Fibroblast of the aortic adventitia (primary cell): ENCODE data around the gene WDR6. TPM values are rescaled to one million over a fixed set of nuclear protein-coding genes. Genes with fewer than 3 reads are reported as not detected.

ENCODE experiments used
- DNase-seq: peaks from one replicate; pipeline ENCODE4 v3.0.0-alpha.2; 2010; ENCODE audit warnings: low read depth
- H3K4me3 ChIP-seq: 2 replicates; pipeline ENCODE4 v1.5.1; 2011; ENCODE audit warnings: low read depth, mild to moderate bottlenecking, control low read depth, low read length, moderate library complexity
- total RNA-seq: library from RNA; depleted of rRNA; stranded (reverse); fragments of >200 nt; gene quantifications from 2 replicates; pipeline ENCODE4 v1.2.3, GENCODE V29; 2012; ENCODE audit warnings: low replicate concordance
- TF ChIP-seq, protein P1 (sequence below): IDR thresholded peaks from 2 replicates; pipeline ENCODE4 v1.5.1; 2011; ENCODE audit warnings: mild to moderate bottlenecking, low read length, control low read depth, inconsistent platforms; ENCODE audit not compliant: insufficient read depth

WDR6 gene
- total RNA-seq, 1 donor = 65.4 TPM

DNA sequence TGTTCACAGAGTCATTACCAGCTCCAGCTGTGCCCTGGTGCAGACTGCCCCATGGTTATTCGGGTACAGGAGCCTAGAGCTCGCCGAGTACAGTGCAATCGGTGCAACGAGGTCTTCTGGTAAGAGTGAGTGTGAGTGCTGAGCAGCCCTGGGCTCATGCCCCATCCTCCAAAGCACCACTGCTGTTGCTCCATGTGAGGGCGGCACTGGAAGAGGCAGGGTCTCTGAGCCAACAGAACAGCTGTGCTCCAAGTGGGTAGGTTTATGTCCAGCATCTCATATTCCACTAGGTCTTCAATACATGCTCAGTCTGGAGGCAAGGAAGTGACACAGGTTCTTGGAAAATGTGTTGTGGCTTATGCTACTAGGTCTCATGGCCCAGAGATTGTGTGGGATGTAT, 36.6 kb upstream of the WDR6 start:
- no peak for DNase-seq
- no peak overlapping the region for H3K4me3 ChIP-seq
- TF ChIP-seq, protein P1, sequence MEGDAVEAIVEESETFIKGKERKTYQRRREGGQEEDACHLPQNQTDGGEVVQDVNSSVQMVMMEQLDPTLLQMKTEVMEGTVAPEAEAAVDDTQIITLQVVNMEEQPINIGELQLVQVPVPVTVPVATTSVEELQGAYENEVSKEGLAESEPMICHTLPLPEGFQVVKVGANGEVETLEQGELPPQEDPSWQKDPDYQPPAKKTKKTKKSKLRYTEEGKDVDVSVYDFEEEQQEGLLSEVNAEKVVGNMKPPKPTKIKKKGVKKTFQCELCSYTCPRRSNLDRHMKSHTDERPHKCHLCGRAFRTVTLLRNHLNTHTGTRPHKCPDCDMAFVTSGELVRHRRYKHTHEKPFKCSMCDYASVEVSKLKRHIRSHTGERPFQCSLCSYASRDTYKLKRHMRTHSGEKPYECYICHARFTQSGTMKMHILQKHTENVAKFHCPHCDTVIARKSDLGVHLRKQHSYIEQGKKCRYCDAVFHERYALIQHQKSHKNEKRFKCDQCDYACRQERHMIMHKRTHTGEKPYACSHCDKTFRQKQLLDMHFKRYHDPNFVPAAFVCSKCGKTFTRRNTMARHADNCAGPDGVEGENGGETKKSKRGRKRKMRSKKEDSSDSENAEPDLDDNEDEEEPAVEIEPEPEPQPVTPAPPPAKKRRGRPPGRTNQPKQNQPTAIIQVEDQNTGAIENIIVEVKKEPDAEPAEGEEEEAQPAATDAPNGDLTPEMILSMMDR = no peak

DNA sequence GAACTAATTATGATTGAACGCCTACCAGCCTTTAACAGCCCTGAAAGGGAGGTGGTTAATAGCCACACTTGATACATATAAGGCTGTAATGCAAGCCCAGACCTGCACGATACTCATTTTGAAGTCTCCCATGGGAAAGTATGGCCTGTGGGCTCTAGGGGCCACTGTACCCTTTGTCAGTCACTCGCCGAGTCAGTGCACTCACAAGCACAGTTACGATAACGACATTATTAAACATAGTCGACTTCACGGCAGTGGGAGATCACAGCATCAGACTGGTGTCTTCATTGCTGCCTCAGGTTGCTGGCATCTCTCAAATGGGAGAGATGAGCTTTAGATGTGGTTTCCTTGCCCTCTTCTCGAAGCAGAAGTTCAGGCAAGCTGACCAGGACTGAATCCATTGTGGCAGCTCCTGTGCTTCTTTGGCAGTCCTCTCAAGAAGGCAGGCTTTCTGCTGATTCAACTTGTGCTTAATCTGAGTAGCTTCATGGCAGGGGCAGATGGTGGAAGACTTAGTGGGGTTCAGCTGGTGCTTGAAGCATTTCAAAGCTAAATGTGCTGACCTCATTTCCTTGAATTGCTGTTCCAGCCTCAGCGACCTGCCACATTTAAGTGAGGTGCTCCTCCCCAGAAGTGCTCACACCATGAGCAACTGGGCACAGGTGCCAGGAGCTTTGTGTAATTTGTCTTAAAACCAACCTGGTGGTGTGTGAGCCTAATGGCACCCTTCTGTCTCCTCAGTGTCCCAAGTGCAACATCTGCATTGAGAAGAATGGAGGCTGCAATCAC, 32.9 kb upstream of the WDR6 start:
- no peak overlapping the region for H3K4me3 ChIP-seq
- no peak for DNase-seq
- TF ChIP-seq, protein P1 = no peak

DNA sequence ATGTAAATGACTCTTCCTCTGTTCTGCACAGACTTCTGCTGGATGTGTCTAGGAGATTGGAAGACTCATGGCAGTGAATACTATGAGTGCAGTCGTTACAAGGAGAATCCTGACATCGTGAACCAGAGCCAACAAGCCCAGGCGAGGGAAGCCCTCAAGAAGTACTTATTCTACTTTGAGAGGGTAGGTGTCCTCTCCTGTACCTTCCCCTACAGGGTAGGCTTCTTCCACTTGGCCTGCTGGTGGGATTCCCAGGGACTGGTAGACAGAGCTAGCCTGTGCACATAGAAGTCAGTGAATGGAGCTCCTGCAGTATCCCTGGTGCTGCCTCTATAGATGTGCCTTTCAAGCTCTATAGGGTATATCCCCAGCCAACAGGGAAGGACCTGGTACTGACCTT, 27.7 kb upstream of the WDR6 start:
- no peak overlapping the region for H3K4me3 ChIP-seq
- TF ChIP-seq, protein P1 = no peak
- no peak for DNase-seq

DNA sequence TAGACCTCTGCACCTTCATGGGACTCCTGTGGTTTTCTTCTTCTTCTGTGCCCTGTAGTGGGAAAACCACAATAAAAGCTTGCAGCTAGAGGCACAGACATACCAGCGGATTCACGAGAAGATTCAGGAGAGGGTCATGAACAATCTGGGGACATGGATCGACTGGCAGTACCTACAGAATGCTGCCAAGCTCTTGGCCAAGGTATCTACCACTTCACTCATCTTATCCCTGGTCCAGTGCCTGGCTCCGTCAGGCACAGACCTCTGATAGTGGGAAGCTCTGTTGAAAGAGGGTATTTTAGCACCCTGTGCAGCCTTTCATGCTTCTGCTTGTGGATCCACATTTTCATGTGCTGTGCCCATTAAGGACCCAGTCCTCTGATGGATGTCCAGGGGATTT, 26.9 kb upstream of the WDR6 start:
- TF ChIP-seq, protein P1 = no peak

DNA sequence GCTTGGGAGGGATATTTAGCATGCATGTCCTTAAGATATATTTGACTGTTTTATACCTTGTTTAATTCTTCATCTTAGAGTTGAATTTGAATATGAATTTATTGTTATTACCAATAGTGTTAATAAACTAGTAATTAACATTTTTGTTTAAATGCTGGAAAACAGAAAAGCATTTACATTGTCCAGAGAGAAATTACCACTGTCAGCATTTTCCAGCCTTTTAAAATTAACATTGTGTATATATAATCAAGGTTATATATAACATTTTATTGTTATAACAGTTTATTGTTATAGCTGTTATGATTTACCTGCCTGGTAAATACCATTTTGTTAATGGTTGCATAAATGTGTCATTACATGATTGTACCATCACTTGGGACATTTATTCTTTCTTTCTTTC, 25.2 kb upstream of the WDR6 start:
- H3K4me3 ChIP-seq = no peak overlapping the region
- TF ChIP-seq, protein P1 = no peak

More for the DNA sequence above, 26.9 kb upstream of the WDR6 start:
- DNase-seq = no peak
- H3K4me3 ChIP-seq = no peak overlapping the region

DNA sequence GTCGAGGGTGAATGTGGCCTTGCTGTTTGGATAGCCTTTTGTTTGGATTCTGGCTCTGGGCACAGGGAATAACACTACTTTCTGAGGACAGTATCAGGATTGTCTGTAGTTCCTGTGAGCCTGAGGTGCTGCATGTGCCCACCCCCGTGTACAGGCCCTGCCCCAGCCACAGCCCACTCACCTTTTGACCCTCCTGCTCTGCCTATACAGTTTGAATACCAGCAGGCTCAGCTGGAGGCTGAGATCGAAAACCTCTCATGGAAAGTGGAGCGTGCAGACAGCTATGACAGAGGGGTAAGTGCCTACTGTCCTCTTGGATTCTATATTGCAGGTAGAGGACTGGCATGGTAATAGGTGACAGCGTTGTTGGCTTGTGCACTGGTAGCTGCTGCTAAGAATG, 24.5 kb upstream of the WDR6 start:
- H3K4me3 ChIP-seq = no peak overlapping the region
- no peak for DNase-seq
- TF ChIP-seq, protein P1 = no peak

More for the DNA sequence above, 25.2 kb upstream of the WDR6 start:
- no peak for DNase-seq

DNA sequence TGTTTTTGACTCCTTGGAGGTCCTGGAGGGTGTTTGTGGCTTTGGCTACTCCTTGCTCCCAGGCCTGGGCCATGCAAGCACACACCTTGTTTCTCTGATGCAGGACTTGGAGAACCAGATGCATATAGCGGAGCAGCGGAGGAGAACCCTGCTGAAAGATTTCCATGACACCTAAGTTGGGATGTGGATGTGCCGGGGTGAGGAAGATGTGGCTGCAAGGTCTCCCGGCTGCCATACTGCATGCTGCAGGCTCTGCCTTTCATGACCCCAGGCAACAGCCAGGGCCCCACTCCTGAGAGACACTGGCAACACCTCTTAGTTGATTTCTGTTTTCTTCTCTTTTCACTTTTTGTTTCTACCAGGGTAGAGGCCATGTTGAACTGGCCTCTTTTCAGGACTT, 24.1 kb upstream of the WDR6 start:
- TF ChIP-seq, protein P1 = no peak
- no peak for DNase-seq
- no peak overlapping the region for H3K4me3 ChIP-seq
